Islet of Langerhans (tissue), 1 donor: Measurements from ENCODE around the gene TRIM47.
"Not testable (repeated sequence)": the region's sequence is repeated elsewhere in the genome, so short reads cannot be mapped to it uniquely, and the experiment has no call there.

ENCODE experiments used
- FAIRE-seq: peaks from one replicate; lab custom pipeline; 2011; peaks lifted over from hg19 to GRCh38; lab: Jason Lieb, UNC

Gene TRIM47

DNA sequence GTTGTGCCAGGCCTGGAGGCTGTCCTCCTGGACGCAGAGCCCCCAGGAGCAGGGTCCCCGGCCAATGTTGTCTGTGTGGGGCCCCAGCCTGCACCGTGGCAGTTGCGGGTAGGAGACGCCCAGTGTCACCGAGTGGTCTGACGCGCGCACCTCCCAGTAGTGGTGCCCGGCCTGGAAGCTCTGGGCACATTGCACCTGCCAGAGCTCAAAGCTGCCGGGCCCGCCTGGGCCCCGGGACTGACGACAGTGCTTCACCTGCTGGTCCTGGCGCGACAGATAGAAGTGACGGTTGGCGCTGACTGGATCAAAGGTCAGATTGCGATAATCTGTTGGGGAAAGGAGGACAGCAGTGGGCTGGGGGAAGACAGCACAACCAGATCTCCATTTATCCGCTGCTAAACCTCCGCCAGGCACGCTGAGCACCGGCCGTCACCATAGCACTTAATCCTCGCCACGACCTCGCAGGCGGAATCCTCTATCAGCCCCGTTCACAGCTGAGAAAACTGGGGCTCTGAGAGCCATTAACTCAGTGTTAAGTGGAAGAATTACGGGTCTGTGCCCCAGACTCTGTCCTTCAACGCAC is 12.7 kb upstream of the TRIM47 start:
- FAIRE-seq = no peak

DNA sequence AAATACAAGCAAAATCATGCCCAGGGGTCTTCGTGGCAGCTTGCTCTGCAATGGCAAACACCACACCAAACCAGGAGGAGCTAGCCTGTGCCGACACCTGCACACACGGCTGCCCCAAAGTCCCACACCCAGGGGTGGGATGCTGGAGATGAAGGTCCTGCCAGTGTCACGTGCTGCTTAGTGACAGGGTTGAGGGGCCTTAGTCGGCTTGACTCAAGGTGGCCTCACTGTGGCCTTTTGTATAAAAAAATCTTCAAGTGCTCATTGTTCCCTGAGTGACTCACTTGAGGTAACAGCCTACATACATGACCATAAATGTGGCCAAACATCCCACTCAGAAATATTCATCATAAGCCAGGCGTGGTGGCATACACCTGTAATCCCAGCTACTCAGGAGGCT is 11.1 kb upstream of the TRIM47 start:
- no peak for FAIRE-seq

DNA sequence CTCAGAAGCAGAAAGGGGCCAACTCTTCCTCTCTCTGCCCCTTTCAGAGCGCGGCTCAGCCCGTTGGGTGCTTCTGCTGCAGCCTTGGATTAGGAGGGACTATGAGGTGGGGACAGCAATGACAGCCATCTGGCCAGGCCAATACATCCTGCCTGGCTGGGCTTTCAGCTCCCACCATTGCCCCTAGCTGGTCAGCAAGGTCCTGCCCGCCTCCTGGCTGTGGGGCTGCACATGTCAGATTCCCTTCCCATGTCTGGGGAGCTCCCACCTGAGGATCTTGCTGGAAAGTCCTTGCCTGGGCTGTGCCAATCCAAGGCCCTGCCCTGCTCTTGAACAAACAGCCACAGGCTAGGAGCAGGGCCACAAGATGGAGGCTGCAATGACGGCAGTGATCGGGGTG is 10.1 kb upstream of the TRIM47 start:
- no peak for FAIRE-seq

DNA sequence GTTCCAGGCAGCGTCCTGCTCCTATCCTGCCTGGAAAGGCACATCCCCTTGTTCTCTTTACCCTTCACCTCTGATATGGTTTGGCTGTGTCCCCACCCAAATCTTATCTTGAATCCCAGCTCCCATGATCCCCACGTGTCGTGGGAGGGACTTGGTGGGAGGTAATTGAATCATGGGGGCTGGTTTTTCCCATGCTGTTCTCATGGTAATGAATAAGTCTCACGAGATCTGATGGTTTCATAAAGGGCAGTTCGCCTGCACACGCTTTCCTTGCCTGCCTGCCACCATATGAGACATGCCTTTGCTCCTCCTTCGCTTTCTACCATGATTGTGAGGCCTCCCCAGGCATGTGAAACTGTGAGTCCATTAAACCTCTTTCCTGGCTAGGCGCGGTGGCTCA is 7.5 kb upstream of the TRIM47 start:
- FAIRE-seq = not testable (repeated sequence)

DNA sequence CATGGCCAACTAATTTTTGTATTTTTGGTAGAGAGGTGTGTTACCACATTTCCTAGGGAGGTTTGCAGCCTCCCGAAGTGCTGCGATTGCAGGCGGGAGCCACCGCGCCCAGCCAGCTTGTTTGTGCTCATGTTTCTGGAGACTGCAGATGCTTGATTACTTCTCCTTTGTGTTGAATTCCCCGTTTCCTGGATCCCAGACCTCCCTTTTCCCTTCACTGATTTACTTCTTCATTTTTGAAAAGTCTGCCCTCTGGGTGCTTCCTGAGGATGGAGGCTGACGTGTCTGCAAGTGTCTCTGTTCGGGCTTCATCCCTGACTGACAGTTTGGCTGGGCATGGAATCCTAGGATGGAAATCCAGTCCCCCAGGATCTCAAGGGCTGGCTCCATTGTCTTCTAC is 7.0 kb upstream of the TRIM47 start:
- no peak for FAIRE-seq

DNA sequence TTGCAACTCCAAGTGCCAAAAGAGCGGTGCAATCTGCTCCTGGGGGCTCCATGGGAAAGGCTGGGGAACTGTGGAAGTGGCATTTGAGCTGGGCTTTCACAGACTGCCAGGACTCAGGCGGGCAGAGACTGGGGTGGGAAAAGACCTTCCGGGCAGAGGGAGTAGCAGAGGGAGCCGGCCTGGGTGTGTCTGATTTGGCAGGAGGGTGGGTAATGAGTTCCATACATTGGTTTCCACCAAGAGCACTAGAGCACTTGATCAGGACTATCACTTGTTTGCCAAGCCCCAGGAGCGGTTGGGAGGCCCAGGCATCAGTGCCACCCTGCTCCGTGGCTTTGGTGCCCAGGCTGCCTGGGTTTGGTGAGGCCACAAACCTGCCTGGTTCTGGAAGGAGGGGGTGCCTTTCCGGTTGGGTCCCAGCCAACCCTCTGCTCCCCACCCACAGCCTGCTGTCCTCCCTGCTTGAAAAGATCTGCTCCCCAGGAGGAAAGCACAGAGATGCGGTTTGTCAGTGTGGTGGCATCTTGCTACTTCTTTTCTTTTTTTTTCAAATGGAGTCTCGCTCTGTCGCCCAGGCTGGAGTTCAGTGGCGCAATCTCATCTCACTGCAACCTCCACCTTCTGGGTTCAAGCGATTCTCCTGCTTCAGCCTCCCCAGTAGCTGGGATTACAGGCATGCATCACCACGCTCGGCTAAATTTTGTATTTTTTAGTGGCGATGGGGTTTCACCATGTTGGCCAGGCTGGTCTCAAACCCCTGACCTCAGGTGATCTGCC is 3.5 kb upstream of the TRIM47 start:
- no peak for FAIRE-seq

DNA sequence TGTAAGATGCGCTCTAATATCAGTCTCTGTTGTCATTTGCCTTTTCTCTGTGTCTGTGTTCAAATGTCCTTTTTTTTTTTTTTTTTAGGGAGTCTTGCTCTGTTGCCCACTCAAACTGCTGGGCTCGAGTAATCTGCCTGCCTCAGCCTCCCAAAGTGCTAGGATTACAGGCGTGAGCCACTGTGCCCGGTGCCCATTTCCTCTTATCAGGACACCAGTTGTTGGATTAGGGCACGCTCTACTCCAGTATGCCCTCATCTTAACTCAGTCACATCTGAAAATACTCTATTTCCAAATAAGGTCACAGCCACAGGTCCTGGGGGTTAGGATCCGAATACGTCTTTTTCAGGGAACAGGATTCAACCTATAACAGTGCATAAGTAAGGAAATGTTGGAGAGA is 1.9 kb upstream of the TRIM47 start:
- no peak for FAIRE-seq

DNA sequence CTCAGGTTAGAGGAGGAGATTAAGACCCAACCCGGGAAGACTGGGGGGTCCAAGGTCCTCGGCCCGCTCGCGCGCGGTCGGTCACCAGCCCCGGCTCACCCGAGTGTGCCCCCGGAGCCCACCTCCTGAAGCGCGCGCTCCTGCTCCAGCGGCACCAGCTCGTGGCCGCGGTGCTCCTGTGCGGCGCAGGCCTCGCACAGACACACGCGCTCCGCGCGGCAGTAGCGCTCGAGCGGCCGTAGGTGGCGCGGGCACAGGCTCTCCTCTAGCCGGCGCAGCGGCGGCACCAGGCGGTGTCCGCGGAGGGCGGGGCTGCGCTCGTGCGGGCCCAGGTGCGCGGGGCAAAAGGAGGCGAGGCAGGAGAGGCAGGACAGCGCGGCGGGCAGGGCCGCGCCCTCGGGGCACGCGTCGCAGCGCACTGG is 618 bp downstream of the TRIM47 start:
- FAIRE-seq = no peak

DNA sequence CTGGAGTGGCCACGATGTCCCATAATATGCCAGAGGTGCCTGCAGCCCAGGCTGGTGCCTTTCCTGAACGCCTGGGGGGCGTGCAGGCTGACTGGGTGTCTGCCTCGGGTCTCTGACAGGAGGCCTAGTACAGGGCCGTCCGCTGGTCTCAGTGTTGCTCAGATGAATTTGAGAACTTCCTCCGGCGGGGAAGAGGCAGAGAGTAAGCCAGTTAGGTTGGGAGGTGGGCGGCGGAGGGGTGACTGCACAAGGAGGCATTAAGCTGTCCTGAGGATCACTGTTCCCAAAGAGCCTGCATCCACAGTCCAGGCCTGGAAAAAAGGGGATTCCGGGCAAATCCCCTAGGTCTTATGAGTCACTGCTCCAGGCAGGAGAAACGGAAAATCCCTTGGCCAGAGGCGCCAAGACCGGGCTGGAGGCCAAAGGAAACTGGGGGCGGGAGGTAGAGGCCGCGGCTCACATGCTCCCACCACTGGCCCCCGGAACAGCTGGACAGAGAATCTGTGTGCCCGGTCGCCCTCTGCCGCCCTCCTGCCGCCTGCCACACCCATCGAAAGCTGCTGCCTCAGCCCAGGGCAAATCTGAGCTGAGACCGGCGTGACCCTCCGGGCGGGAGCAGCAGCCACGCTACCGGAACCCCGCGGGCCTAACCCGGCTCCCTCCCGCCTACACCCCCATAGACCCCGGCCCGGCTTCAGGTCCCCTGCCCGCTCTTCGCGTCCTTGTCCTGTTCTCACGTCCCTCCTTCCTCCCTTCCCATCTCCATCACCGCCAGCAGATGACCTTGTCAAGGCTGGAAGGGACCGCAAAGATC is 1.2 kb downstream of the TRIM47 start:
- no peak for FAIRE-seq

DNA sequence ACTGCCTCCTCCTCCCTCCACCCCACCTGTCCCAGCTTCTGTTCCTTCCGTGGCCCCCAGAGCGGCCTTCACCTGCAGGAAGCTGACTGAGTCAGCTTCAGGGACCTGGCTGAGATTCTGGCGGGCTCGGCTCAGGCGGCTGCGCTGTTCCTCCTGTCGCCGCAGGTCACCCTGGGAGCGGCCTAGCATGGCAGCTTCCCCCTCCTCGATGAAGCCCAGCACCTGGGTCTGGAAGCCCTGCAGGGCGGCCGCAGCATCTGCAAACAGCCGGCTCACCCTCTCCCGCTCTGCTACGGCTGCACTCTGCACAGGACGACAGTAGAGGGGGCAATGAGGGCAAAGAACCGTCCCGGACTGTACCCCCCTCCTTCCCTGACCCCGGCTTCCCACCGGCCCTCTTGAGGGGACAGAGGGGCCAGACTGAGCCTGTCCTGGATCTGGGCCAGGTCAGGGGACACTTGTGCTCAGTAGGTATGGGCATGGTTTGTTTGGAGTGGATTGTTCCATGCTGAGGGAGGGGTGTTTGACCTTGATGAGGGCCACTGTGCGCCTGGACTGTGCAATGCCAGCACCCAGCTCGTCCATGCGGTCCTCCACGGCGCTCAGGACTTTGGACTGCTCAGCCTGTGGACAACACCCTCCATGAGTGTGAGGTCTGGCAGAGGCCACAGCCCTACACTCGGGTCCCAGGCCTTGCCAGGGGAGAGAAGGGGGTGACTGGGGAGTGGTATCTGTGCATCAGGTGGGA is 2.0 kb downstream of the TRIM47 start:
- no peak for FAIRE-seq

DNA sequence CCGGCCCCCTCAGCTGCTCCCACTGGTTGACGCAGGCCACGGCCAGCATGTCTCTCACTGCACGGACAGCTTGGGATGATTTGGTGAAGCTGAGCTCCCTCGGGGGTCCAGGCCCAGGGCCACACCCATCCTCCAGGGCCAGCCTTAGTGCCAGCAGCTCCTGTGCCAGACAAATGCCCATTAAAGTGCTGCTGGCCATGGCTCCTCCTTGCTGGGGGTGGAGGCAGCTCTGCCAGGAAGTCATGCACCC is 2.5 kb downstream of the TRIM47 start:
- FAIRE-seq = no peak

DNA sequence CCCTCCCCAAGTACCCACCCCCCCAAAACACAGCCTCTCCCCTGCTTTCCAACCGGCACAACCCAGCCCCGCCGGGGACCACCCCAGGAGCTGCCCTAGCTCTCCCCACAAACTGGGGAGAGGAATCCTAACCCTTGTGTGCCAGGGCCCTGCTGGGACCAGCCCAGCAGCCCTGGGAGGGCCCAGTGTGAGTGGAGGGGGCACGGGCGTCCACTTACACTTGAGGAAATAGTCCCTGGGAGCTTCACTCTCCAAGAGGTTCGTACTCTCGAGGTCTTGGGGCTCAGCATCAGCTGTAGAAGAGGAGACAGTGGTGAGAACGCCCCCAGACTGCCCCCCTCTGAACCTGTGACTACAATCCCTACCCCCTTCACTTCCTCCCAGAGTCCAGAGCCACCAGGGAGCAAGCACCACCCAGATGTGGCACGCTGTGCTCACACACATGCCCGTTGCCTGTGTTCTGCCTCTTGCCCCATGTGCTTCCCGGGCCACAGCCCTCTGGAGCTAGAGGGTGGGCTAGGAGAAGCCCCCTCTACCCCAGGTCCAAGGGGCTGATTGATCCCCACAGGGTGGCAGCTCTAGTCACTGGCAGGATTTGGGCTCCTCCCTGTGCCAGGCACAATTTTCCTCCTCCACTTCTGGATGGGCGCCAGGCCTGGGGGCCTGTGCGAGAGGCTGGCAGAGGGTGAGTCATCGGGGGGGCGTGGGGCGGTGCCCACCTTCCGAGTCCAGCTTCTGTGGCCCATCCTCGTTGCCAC is 3.0 kb downstream of the TRIM47 start:
- no peak for FAIRE-seq

DNA sequence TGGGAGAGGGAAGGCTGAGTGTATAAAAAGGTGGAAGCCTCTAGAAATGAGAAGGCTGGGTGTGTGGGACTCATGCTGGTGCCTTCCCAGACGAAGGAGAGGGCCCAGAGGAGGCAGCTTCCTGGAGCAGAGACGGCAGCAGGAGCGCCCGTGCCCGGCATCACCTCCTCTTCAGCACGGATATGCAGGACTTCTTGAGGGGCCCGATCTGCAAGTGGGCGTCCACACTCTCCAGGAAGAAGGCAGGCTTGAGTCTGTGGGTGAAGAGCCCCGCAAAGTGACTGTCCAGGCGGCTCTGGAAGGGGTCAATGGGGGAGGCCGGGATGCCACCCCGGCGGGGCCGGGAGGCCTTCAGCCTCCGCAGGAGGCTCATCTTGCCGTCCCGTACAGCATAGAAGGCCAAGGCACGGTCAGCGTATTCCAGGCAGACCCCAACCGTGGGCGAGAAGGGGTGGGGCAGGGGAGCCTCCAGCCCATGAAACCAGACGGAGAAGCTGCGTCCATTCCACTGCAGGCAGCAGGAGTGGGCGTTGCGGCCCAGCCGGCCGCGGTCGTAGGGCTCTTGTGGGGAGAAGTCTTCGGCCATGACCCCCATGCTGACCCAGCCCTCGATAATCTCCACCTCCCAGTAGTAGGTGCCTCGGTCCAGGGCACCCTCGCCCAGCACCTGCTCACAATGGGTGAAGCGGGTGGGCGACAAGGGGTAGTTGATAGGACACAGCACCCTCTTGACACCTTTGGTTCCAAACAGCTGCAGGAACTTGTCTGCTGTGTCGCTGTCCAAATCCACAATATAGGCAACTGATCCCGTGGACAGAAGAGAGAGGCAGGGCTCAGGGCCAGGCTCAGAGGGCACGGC is 3.8 kb downstream of the TRIM47 start:
- no peak for FAIRE-seq

DNA sequence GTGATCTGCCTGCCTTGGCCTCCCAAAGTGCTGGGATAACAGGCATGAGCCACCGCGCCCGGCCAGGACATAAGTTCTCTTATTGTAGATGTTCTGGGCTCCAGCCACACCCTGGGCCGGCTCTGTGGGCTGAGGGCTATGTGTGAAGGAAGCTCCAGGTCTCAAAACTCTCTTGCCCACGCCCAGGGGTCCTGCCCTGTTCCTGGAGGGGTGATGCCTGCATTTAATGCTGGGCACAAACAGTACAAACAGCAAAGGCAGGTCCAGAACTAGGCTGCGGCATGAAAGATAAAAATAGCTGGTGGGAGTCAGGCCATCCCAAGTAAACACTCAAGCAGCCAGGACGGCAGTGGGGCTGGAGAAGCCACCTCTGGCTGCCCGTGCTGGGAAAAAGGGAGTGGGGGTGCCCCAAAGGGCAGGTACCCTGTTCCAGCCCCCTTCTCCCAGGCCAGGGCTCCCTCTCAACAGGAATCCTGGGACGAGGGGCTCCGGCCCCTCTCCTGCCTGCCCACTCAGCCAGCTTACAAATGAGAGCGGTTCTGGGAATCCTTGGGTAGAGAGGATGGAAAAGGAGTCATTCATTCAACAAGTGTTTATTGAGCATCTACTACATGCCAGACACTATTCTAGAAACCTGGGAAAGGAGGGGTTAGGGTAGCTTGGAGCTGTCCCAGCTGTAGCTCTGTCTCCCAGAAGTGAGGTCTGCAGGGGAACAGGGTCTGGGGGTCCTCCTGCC is 4.6 kb downstream of the TRIM47 start:
- FAIRE-seq = no peak

DNA sequence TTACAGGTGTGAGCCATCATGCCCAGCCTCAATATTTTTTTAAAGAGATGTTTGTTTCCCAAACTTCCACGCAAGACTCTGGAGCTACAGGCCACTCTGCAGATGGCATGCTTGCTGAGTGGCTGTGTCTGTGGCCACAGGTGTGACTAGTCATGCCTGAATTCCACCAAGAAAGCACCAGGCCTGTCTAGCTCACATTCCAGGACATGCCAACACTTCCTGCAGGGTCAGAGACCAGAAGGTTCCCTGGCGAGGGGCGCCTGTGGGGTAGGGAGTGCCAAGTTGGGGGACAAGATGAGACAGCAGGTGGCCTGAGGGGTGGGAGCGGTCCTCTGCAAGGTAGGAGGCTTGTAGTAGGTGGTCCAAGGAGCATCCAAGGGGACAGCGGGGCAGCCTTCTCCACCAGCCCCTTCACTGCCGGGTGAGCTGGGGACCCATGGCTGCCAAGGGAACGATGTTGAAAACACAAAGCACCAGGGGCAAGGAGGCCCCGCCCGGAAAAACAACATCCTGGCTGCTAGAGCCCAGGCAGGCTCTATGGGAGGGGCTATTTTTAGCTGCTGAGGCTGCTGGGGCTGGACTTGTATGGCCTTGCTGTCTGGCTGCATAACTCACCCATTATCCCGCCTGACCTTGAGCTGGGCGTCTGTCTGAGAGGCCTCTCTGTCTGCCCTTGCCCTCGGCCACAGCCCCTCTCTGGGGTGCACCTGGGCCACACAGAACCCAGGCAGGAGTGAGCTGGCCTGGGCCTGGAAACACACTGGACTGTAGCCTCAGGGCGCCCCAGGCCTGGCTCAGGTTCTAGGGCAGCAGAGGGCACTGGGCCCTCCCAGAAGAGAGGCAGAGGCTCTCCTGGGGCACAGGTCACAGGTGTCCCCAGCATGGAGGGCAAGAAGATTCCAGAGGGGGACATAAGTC is 5.7 kb downstream of the TRIM47 start:
- no peak for FAIRE-seq

DNA sequence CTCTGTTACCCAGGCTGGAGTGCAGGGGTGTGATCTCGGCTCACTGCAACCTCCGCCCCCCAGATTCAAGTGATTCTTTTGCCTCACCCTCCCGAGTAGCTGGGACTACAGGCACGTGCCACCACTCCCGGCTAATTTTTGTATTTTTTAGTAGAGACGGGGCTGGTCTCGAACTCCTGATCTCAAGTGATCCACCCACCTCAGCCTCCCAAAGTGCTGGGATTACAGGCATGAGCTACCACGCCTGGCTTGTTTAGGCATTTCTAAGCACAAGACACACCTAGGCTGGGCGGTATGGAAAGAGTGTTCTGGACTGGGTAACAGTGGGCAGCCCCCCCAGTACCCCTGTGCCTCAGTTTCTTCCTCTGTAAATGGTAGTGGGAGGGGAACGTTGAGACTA is 8.2 kb downstream of the TRIM47 start:
- FAIRE-seq = not testable (repeated sequence)

DNA sequence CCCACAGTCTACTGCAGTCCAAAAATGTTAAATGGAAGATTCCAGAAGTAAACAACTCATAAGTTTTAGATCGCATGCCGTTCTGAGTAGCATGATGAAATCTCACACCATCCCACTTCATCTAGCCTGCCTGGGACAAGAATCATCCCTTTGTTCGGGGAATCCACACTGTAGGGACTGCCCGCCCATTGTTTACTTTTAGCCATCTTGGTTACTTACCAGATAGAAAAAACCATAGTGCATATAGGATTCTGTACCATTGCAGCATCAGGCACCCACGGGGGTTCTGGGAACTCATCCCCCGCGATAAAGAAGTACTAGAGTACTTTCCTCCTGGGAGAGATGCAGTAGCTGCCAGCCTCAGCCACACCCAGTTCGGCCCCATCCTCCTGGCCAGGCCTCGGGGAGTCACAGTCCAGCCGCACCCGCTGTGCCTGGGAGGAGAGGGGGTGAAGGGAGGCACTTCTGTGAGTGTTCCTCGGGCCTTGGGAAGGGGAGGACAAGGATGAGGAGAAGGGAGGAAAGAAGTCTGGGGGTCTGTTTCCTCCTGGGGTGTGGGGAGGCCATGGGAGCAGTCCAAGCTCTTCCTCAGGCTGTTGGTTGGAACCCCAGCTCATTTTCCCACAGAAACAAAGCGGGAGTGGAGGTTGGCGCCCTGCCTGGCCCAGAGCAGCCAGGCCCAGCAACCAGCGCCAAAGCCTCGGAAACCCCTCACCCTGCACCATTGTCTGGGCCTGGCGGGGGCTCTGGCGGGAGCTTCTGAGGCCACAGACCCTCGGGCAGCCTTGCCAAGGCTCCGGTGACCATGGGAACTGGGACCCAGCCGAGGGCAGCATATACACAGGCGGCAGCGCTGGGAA is 8.9 kb downstream of the TRIM47 start:
- FAIRE-seq = no peak

DNA sequence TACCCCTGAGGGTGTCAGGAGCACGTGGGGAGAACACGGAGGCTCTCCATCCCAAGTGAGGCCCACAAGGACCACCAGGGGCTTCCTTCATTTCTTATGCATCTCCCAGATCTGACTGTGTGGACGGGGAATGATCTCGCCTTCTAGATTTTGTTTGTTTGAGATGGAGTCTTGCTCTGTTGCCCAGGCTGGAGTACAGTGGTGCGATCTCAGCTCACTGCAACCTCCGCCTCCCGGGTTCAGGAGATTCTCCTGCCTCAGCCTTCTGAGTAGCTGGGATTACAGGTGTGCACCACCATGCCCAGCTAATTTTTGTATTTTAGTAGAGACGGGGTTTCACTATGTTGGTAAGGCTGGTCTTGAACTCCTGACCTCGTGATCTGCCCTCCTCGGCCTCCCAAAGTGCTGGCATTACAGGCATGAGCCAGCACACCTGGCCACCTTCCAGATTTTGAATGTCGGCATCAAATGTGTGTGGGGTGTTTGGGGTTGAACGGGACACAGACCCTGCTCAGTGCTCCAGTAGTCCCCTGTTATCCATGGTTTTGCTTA is 9.6 kb downstream of the TRIM47 start:
- not testable (repeated sequence) for FAIRE-seq
